Measurements from ENCODE around the gene FAM221B.

FAM221B gene

DNA sequence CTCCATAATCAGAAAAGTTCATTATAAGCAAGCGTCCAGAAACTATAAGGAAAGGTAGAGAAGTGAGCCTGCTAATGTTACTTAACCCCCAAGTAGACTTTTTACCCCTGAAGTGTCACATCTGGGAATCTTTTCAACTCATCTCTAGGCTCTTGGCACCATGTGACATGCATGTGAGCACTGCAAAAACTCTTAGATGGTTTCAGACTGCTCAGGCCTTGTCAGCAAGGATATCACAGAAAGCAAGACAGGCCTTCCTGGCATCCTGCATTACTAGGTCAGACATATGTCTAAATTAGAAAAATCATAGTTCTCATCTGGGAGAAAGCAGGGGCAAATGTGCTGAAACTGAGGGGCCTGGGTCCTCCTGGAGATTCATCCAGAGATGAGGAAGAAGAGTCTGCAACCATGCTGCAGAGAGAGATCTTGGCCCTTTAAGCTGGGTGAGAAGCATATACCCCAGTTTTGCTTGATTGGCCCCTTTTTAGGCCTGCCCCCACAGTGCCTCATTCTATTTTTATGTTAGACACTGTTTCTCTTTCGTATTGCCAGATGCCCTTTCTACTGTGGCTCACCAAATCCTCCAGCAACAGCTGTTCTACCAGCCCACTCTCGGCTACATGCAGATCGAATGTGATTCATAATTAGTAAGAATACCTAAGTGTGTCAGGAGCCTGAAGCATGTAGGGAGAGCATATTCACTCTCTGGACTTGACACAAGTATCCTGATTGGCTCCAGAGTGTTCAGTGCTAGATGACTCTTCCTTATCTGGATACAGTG lies 19.4 kb upstream of the FAM221B start:
- no peak for DNase-seq (ENCODE audit: low read depth)

DNA sequence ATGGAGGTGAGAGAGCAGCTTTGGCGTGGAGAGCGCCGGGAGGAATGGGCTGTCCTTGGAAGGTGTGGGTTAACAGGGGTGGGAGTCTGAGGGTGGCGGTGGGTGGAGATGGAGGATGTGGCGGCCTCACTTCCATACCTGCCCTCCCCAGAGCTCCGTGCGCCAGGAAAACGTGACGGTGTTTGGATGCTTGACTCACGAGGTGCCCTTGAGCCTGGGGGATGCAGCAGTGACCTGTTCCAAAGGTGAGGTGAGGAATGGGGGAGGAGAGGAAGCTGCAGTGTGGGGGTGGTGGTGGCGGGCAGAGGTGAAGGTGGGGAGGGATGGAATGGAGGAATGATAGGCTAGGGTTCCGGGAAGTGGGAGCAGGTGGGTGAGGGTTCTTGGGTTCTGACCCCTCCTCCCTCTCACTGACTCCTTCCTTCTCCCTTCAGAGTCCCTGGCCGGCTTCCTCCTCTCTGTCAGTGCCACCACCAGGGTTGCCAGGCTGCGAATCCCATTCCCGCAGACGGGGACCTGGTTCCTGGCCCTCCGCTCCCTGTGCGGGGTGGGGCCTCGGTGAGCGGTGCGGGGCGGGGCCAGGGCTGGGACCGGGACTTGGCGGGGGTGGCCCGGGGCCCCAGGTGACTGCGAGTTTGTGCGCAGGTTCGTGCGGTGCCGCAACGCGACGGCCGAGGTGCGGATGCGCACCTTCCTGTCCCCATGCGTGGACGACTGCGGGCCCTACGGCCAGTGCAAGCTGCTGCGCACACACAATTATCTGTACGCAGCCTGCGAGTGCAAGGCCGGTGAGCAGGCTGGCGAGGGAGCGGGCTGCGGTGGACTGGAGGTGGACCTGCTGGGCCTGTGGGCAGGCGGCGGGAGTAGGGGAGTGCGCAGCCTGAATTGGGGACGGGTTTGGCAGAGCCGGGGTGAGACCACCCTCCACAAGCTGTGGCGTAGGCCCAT lies 17.6 kb upstream of the FAM221B start:
- DNase-seq (ENCODE audit: low read depth) = no peak

DNA sequence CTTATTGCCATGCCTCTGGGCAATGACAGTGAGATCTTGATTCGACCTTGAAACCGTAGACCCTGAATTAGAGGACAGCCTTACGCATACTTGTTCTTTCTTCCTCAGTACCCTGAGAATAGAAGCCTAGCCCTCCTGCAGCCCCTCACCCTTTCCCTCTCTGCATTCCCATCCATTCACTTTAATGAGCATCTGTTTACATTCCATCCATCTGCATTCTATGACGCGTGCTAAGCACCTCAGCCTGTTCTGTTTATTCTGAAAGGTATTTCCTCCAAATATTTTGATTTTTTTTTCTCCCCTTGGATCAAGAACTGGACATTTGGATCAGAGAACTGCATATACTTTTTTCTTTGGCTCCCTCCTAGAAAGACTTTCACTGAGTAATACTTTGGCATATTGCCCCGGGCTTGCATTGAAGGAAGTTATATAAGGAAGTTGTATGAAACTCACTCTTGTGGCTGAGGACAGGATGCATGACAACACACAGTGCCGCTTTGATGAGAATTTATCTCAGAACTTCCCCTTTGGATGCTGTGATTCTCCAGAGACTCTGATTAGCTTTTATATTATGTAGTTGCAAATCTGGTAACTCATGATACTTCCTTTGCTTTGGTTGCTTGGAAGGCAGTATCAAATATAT lies 16.2 kb upstream of the FAM221B start:
- no peak for DNase-seq (ENCODE audit: low read depth)

DNA sequence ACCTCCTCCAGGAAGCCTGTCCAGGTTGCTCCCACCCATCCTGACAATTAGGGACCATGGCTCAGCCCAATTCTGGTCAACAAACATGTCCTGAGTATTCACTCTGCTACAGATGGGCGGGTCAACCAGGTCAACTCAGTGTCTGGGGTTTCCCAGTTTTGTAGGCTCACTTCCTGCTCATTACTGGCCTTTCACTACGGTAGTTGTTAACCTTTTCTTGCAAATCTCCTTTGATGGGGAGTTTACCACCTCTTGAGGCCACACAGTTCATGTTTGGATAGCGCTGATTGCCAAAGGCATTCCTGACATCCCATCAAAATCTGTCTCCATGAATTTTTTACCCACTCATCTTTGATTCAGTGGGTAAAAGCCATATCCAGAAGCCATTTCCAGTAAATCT lies 14.3 kb upstream of the FAM221B start:
- no peak for DNase-seq (ENCODE audit: low read depth)

DNA sequence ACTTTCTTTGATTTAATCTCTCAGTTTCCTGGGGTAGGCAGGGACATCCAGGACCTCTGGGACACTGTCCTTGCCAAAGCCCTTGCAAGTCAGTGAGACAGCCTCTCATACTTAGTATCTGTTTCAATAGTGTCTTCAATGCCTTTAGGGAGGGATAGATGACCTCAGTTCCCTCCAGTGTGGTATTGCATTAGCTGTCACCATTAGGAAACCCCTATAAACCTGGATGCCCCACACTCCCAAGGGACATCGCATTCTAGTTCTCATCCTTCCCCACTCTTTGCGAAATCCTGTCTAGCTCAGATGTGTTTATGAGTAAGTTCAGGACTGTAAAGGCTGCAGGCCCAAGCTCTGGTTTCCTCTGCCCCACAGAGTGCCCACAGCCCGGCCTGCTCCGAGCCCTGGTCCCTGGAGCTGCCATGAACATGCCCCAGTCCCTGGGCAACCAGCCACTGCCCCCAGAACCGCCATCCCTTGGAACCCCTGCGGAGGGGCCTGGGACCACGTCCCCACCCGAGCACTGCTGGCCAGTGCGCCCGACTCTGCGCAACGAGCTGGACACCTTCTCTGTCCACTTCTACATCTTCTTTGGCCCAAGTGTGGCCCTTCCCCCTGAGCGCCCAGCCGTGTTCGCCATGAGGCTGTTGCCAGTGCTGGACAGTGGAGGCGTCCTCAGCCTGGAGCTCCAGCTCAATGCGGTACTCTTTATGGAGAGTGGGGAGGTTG lies 13.7 kb upstream of the FAM221B start:
- no peak for DNase-seq (ENCODE audit: low read depth)

DNA sequence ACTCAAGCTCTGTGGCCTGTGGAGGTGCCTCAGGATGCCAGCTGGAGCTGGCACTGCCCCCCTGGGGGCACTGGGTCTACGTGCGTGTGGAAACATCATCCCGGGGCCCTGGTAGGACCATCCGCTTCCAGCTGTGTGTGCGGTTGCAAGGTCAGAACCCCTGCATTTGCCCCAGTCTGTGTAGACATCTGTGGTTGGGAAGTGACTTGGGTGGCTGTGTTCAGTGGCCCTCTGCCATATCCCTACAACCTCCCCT lies 13.0 kb upstream of the FAM221B start:
- DNase-seq (ENCODE audit: low read depth) = no peak

DNA sequence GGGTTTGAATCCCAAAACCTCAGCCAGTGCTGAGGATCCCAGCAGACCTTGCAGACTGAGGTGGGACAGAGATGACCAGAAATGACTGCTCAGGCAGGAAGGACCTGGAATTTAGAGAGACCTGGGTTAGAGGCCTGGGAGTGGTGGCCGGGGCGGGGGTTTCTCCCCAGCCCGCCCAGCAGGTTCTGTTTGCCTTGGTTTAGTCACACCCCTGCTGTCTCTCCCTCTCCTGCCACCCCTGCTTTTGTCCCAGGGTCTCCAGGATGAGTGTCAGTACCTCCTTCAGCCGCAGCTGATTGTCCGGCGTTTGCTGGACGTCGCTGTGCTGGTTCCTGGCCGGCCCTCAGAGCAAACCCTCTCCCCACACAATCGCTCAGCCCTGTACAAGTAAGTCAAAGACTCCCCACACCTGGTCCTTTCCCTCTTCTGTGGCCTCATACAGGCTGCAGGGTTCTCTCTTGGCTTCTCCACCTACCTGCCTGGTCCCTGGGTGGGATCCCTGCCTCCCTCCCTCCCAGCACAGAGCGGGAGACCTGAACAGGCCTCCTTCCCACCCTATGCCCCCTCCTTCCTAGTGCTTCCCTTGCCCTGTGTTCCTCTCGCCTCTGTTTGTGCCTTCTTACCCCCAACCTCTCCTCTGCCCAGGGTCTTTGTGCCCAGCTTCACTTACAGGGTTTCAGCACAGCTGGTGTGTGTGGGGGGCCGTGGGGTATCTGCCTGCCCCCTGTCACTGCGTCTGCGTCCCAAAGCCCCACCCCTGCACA lies 12.5 kb upstream of the FAM221B start:
- no peak for DNase-seq (ENCODE audit: low read depth)

DNA sequence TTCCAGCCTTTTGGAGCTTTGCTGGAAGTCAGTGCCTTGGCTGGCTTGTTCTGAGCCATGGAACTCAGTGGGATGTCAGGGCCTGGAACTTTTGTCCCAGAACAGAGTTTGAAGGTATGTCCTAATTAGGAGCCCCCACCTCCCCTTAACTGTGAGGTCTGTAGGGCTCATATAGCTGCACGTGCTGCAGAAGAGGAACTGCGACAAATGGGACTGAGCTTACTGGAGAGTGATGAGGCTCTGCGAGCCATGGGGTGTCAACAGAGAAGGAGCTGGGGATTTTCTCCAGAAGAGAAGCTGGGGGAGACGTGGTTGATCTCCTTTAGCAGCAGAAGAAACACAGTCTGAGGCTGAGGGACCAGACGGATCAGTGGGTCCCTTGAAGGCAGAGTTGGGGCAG lies 11.4 kb upstream of the FAM221B start:
- no peak for DNase-seq (ENCODE audit: low read depth)

DNA sequence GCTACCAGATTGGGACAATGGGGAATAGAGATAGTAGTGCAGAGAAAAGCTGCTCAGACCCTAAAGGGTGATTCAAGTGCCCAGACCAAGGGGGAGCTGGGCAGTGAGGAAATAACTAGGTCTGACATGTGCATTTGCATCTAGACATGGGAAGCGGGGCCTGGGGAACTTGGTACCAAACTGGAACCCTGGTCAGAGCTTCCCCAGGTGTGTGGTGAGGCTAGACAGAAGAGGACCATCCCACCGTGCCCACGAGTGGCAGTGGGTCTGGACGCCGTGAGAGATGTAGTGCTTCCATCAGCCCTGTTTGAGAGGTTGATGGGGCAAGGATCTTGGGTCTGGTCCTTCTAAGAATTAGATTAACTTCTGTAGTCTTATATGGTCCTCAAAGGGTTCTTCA lies 8.1 kb upstream of the FAM221B start:
- DNase-seq (ENCODE audit: low read depth) = no peak

DNA sequence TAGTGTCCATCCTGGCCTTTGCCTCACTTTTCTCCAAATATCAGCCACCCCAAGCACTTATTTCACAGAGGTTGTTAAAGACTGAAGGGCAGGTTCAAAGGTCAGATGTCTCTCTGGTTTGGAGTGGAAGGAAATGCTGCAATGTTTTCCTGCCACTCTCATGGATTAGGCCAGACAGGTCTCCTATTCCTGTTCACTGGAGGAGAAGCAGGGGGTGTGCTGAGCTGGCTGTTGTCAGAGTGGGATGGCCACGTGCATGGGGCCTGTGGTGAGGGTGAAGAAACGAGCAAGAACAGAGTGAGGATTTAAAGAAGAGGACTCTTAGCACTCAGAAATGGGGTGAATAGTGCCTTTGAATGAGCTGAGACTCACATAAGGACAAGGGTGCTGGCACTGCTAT lies 7.2 kb upstream of the FAM221B start:
- no peak for DNase-seq (ENCODE audit: low read depth)

DNA sequence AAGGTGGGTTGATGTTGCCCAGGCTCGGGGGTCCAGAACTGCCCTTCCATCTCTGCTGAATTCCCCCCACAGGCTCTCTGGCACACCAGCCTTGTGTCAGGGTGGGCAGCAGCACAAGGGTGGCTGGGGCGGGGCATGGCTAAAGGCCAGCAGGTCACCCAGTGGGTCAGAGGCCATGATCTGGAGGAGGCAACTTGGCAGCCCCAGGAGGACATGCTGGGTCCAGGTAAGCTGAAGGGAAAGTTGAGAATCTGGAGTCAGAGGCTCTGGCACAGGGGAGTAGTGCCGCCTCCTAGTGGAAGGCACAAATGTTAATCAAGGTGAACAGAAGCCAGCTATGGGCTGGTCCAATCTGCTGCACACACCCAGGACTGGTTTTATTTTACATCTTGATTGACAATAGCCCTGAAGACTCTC lies 6.7 kb upstream of the FAM221B start:
- DNase-seq (ENCODE audit: low read depth) = no peak

DNA sequence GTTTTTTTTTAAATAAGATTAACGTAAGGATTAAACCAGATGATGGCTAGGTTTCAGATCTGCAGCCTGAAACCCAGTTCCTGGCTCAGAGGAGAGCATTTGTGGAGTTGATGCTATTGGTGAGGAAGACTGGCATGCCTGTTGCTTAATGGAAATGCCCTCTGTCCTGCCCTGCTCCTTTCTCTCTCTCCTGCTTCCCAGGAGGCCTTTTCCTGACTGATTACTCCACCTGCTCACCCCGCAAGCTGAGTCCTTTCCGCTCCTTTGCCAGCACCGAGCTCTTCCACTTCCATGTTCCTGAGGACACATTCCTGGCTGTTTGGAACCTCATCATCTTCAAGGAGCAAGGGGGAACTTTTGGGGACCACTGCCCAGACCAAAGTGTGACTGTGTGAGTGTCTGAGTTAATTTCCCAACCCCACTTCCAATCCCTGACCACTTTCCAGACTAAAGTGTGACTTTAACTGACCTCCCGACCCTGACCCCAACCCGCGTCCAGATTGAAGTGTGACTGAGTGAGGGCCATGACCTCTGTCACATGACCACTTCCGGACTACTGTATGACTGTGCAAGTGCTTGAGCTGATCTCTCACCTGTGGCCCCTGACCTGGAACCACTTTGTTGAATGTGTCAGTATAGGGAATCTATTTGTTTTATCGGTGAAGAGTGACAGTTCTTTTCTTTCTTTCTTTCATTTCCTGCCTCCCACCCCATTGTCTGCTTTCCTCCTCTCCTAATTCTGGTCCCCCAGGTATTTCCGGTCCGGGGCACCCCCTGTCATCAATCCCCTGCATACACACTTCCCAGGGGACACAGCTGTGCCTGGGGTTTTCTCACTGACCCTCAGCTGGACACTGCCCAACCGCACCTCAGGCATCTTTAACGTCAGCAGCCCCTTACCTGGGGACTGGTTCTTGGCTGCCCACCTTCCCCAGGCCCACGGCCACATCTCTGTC lies 6.0 kb upstream of the FAM221B start:
- no peak for DNase-seq (ENCODE audit: low read depth)

DNA sequence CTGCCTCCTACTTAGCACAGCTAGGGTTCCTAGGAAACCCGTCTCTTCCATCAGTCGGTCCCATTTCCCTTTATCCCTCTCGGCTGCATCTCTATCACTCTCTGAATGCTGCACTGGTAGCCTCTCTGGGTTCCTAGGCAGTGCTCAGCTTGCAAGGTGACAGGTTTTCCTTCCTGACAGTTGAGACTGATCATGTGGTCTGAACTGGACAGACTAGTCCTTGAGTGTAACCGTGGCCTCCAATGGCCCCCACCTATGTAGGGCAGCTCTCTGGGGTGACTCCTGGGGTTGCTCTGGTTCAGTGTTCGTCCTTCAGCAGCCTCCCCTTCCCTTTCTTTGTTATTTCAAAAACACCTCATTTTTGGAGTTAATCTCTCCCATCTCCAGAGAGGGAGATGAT lies 4.3 kb upstream of the FAM221B start:
- DNase-seq (ENCODE audit: low read depth) = no peak

DNA sequence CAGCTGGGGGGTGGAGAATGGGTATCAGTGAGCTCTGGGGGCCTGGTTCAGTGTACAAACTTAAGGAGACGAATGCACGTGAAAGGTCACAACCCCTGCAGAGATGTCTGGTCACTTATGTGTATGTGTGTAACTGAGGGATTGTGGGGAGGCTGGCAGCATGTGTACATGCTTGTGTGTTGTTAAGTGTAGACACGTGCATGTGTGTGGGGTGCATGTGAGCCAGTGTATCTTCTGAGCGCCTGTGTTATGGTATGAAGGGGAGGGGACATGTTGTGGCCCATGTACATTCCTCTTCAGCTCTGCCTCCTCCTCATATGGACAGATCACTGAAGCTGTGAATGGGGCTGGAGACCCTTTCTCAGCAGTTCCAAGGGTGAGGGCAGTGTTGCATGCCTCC lies 2.5 kb upstream of the FAM221B start:
- DNase-seq (ENCODE audit: low read depth) = no peak

DNA sequence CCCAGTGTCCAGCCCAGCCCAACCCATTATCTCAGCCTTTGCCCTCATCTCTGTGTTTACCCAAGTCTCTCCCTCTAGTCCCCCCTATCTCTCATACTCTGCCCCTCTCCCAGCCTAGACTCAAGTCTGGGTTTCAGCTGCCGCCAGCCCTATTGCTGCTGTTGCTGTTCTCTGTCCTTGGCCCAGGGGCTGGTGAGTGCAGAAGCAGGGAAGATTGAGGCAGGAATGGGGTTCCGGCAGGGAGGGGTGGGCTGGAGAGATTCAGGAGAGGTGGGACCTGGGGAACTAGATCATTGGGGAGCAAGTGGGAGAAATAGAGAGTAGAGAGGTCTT lies 1.2 kb upstream of the FAM221B start:
- DNase-seq (ENCODE audit: low read depth) = no peak

DNA sequence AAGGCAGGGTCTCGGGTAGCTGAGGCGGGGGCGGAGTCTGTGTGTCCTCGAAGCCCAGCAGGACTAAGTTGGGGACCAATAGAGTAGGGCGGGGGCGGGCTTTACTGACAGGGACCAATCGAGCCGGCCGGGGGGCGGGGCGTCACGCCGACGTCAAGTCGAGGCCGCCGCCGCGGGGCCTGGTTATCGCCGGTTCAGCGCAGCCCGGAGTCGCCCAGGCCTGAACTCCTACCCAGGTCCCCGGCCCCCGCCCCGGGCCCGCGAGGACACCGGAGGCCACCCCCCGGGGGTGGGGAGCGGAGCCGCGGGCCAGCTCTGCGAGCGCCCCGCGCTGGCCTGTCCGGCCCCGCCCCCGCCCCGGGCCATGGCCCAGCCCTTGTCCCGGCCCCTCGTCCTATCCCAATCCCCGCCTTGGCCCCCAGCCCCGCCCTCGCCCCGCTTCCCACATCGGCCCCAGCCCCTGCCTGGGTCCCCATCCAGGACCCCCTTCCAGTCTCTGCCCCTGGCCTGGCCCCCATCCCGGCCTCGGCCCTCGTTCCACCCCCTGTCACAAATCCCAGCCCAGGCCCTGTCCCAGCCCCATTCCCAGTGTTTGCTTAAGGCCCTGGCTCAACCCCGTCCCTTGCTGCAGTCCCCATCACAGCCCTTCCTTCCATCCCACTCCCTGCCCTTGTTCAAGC lies 692 bp upstream of the FAM221B start, which contains the start of gene TMEM8B:
TMEM8B (plus strand) TSS at position 145 of the 680 bp plus-strand sequence; CDS start at position 365, 220 bp downstream.
- DNase-seq (ENCODE audit: low read depth) = peak; percentile 90

DNA sequence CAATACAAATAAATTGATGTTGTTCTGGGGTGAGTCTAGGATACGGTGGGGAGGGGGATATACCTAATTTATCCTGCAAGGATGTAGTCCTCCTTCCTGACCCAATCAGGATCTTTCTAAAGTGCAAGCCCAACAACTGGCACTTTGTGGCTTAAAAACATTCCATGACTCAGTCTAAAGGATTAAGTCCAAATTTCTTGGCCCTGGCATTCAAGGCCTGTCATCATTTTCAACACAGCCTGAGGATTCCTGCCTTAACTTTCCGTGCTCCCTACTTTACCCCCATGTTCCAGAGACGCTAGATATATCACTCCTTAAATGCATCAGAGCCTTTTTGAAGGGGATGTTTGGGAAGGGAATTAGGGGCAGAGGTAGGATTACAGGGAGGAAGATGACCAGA lies 1.0 kb downstream of the FAM221B start:
- DNase-seq (ENCODE audit: low read depth) = no peak

DNA sequence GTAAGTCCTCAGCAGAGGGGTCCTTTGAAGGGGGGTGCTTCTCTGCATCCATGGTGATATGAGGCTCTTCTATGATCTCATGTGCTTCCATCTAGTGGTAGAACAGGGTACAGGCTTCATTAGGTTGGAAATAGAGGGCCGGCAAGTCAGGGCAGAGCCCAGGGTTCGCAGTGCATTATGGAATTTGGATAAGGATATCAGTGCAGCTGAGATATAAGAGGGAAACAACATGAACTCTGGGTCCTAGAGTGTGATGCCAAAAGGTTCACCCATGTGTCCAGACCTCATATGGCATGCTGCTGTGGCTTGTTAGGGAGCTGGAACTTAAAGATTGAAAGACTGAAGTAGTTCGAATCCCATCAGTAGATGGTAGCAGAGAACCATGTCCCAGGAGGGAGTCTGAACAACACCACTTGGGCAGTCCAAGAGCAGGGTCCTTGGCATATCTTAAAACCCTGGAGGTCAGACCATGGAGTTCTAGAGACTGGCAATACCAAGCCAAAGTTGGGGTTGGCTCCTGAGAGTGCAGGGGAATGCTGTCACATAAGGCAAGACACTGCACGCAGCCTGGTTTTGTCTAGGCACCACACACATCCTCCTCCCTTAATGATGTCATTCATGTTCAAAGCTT lies 2.3 kb downstream of the FAM221B start:
- no peak for DNase-seq (ENCODE audit: low read depth)

DNA sequence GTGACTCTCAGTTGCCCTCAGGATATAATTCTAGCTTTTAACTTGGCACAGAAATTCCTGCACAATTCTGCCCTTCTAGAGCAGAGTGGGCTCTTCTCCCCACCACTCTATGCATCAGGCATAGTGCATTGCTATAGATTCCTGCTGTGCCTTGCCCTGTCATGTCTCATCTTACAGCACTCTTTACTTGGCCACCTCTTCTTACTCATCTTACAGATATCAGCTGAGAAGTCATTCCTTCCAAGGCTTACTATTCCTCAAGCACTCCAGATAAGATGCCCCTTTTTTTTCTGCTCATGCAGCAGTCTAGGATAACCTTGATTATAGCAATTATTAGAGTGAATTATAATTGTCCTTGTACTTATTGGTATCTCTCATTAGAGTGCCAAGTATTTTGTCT lies 5.6 kb downstream of the FAM221B start:
- DNase-seq (ENCODE audit: low read depth) = no peak
